GM18867 (cell line): ENCODE measurements around the gene IFI44.

Experiments
- ATAC-seq: cut with Tn5 transposase; IDR thresholded peaks from one replicate; pipeline ENCODE4 v1.9.1; 2021; ENCODE audit warnings: mild to moderate bottlenecking, moderate library complexity; ENCODE audit not compliant: unreplicated experiment

Gene IFI44

DNA sequence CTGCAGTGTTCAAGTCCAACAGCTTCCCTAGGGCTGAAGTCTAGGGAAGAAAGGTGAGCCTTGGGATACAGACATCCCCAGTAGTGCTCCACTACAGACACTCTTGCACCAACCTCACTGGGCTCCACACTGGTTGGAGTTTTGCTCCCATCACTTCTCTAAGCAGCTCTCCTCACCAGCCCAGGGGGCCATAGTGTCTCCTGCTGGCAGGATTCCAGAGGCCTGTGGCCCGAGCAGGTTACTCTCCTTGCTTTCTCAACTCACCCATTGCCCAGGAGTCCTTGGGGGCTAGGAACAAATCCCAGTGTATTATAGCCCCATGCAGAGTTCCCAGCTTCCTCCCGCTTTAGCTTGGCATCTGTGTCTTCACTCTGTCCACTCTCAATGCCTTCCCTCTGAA is 52.8 kb downstream of the IFI44 start:
- ATAC-seq: no peak

DNA sequence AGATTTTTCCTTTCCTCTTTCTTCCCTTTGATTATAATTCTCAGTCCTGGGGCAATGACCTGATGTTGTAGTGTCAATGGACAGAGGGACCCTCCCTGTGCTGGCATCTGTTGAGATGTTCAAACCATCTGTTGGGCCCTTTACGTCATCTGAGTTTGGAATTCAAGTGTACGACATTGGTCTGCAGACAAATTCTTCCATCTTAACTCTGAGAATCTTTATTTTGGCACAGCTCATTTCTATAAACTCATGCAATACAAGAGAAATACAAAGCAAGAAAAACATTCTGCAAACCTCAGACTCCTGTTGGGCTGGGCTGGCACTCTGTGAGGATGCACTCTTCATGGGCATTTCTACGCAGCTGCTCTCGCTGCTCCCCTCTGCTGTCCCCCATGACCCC is 54.2 kb downstream of the IFI44 start:
- no peak for ATAC-seq

DNA sequence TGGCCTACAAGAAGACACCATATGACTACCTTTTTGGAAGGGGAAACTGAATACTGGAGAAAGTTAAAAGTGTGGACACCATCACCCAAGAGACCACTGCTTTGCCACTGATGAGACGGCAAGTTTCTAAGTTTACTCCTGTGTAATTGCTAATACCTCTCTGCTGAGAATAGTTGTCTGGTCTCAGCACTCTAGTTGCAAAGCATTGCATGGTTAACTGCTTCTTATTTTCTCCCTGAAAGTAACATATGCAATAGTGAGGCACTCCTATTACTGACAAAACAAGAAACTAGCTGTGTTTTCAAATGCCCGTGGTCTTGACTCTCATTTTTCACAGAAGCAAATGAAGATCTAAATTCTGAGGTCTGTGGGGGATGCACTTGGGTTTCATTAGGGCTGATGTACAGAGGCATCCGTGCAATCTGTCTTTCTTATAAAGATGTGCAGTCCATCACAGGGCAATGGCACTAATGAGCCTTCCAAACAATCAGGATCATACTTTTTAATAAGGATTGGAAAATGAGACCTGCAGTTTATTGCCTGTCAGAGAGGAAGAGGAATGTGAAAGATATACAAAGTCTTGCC is 62.9 kb downstream of the IFI44 start:
- ATAC-seq: no peak

DNA sequence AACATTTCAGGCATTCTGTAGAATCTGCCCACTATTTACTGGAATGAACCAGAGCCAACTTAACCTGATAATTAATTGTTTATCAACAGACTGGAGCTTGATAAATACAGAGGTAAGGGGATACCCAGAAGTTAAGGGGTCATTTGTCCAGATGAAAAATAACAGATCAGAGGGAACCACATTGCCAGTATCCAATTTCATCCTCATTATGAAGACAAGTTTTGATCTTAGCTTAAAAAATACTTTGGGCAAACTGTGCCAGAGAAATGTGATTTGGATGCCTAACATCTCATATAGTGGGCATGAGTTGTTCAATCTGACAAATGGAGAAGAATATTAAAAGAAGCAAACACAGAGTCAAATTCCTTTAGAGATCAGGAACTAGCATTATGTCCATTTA is 63.7 kb downstream of the IFI44 start:
- no peak for ATAC-seq
